B cell (primary cell): ENCODE data around the gene PUM1. TPM values are rescaled to one million over a fixed set of nuclear protein-coding genes. Genes with fewer than 3 reads are reported as not detected.

Experiments
- ATAC-seq: fragments of 200-7000 bp; cut with Tn5 transposase; one replicate; pipeline ENCODE4 v1.10.0; 2021; ENCODE audit warnings: low read depth, mild to moderate bottlenecking, moderate number of reproducible peaks, moderate library complexity
- CTCF ChIA-PET: fragments of 350-600 bp; sonication (Branson Sonifier 250); formaldehyde crosslinking; loops from one replicate; lab custom pipeline; 2021; ENCODE audit warnings: antibody characterized with exemption, inconsistent platforms; lab: Charles Lee
- POLR2A ChIA-PET: fragments of 350-600 bp; sonication (Branson Sonifier 250); formaldehyde crosslinking; loops from one replicate; lab custom pipeline; 2021; ENCODE audit warnings: antibody characterized with exemption; lab: Charles Lee
- DNase-seq: peaks from one replicate; pipeline ENCODE4 v3.0.0; 2013
- H2AFZ ChIP-seq: 2 replicates; pipeline ENCODE4 v1.6.1; 2012; ENCODE audit warnings: mild to moderate bottlenecking, low read depth, low read length; ENCODE audit not compliant: insufficient read depth, poor library complexity, severe bottlenecking
- H3K27ac ChIP-seq, 2 donors: 1 replicate in 1 of 2; 2 replicates in 1 of 2; pipeline ENCODE4 v1.5.1; 2012 to 2013; ENCODE audit warnings: low read length in 2 of 2, mild to moderate bottlenecking in 2 of 2, moderate library complexity in 1 of 2
- H3K27me3 ChIP-seq, 4 experiments: fragments of 200-600 bp in 1 of 4; sonication (generic) in 1 of 4; replicated peaks in 1 of 4; 1 replicate in 2 of 4; 2 replicates in 2 of 4; pipeline versions ENCODE4 v1.6.1 to v1.7.0; 2013 to 2016; ENCODE audit warnings: low read length in 3 of 4, mild to moderate bottlenecking in 2 of 4, mixed read lengths in 1 of 4, moderate library complexity in 1 of 4; ENCODE audit not compliant: insufficient read depth in 4 of 4, control insufficient read depth in 3 of 4; ENCODE audit errors: control extremely low read depth in 1 of 4
- H3K36me3 ChIP-seq, 2 experiments: replicated peaks in 1 of 2; 1 replicate in 1 of 2; 2 replicates in 1 of 2; pipeline versions ENCODE4 v1.6.1 to v1.7.1; 2013; ENCODE audit warnings: low read length in 1 of 2; ENCODE audit not compliant: insufficient read depth in 2 of 2, control insufficient read depth in 1 of 2; ENCODE audit errors: control extremely low read depth in 1 of 2, extremely low read depth in 1 of 2
- H3K4me1 ChIP-seq, 2 donors: fragments of 200-600 bp in 1 of 2; sonication (generic) in 1 of 2; 1 replicate in 1 of 2; 2 replicates in 1 of 2; pipeline versions ENCODE4 v1.5.1 to v1.6.1; 2013 to 2017; ENCODE audit warnings: low read length in 2 of 2; ENCODE audit not compliant: control insufficient read depth in 2 of 2, insufficient read depth in 2 of 2
- H3K4me2 ChIP-seq: replicated peaks from 2 replicates; pipeline ENCODE3; 2012; ENCODE audit warnings: mild to moderate bottlenecking, low read depth, low read length; ENCODE audit not compliant: poor library complexity, severe bottlenecking
- H3K4me3 ChIP-seq, 5 experiments: fragments of 200-600 bp in 1 of 5; sonication (generic) in 1 of 5; 1 replicate in 3 of 5; 2 replicates in 2 of 5; pipeline versions ENCODE4 v1.5.1 to v1.7.0; 2011 to 2016; ENCODE audit warnings: low read length in 4 of 5, mild to moderate bottlenecking in 4 of 5, low read depth in 2 of 5, control low read depth in 1 of 5, moderate library complexity in 1 of 5; ENCODE audit not compliant: insufficient read depth in 1 of 5; ENCODE audit errors: control extremely low read depth in 1 of 5, extremely low read depth in 1 of 5
- H3K79me2 ChIP-seq: fragments of 200-600 bp; sonication (generic); one replicate; pipeline ENCODE4 v1.6.0; 2016; ENCODE audit warnings: low read length; ENCODE audit not compliant: control insufficient read depth, insufficient read depth
- H3K9ac ChIP-seq: fragments of 200-600 bp; sonication (generic); 2 replicates; pipeline ENCODE4 v1.6.1; 2017; ENCODE audit warnings: mild to moderate bottlenecking, low read length, moderate library complexity
- H3K9me3 ChIP-seq, 3 donors: one replicate each; pipeline versions ENCODE4 v1.6.1 to v1.7.1; 2013; ENCODE audit warnings: low read length in 2 of 3; ENCODE audit not compliant: control insufficient read depth in 2 of 3, insufficient read depth in 1 of 3; ENCODE audit errors: control extremely low read depth in 1 of 3
- H4K20me1 ChIP-seq: 2 replicates; pipeline ENCODE4 v1.6.0; 2012; ENCODE audit warnings: mild to moderate bottlenecking, low read length; ENCODE audit not compliant: insufficient read depth, control insufficient read depth, poor library complexity, severe bottlenecking
- H3K27ac Mint-ChIP-seq: one replicate; pipeline ENCODE4 v1.8.0; 2021; ENCODE audit warnings: mixed read lengths
- H3K27me3 Mint-ChIP-seq: one replicate; pipeline ENCODE4 v1.8.0; 2021; ENCODE audit warnings: mixed read lengths
- H3K4me1 Mint-ChIP-seq: one replicate; pipeline ENCODE4 v1.8.0; 2021; ENCODE audit warnings: mixed read lengths
- H3K4me3 Mint-ChIP-seq: one replicate; pipeline ENCODE4 v1.8.0; 2021; ENCODE audit warnings: mixed read lengths
- H3K9me3 Mint-ChIP-seq: one replicate; pipeline ENCODE4 v1.8.0; 2022; ENCODE audit warnings: mixed read lengths; ENCODE audit not compliant: insufficient read depth
- EZH2 ChIP-seq: IDR thresholded peaks from 2 replicates; pipeline ENCODE4 v1.6.1; 2012; ENCODE audit warnings: borderline replicate concordance, low read depth, mild to moderate bottlenecking, moderate library complexity, low read length; ENCODE audit not compliant: insufficient read depth, poor library complexity, severe bottlenecking
- WGBS: methylation state at CpG from one replicate; pipeline ENCODE4 v1.1.5; 2013; ENCODE audit warnings: missing lambda C conversion rate; ENCODE audit not compliant: insufficient coverage; 5-methylcytosine and 5-hydroxymethylcytosine counted together
- intact Hi-C: fragments of 100-400 bp; cut with micrococcal nuclease; formaldehyde crosslinking; loops from one replicate; pipeline ENCODE4 v1.10.0; 2022
- polyA plus RNA-seq: library from polyadenylated mRNA; depleted of rRNA; stranded (reverse); fragments of >200 nt; gene quantifications from 2 replicates; pipeline ENCODE4 v1.2.3, GENCODE V29; 2012
- total RNA-seq, 2 donors: library from RNA; stranded (reverse); fragments of 120-200 nt in 1 of 2; gene quantifications; 1 replicate in 1 of 2; 2 replicates in 1 of 2; pipeline versions ENCODE4 v1.2.3 to v1.2.4, GENCODE V29; 2013 to 2022
- TF ChIP-seq, protein P1 (sequence below): fragments of 200-600 bp; IDR thresholded peaks from one replicate; pipeline ENCODE4 v1.8.0; 2022; ENCODE audit warnings: antibody characterized with exemption, mild to moderate bottlenecking

The PUM1 gene
- total and polyA plus RNA-seq, 2 donors (not counting 1 experiment from before 2014, with no cell fraction given) = 52.8 to 177 TPM

DNA sequence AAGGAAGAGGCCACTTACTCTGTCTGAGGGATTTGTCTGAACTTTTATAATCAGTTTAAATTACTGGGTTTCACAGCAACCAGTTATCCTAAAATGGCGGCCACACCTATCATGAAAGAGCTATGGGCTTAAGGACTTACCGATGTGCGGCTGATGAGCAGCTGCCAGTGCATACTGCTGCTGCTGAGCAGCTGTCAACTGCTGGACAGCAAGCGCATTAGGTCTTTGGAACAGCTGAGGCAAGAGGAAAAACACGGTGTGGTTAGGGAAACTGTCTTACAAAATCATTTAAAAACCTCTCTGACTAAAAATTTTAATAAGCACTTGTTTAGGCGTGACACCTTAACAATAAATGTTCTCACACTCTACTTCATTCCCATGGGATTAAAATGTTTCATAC, 84.3 kb downstream of the PUM1 start:
- ATAC-seq (no peak), DNase-seq (no peak)
- POLR2A ChIA-PET = no interaction called here
- Mint-ChIP-seq H3K4me3 (no peak overlapping the region), H3K4me1 (peaks cover 54% of the 10 kb centered on the region), H3K27me3 (no peaks in the 10 kb centered on the region), H3K27ac (no peak overlapping the region), H3K9me3 (no peaks in the 10 kb centered on the region)
- no peak overlapping the region for H3K4me3 ChIP-seq
- H3K27me3 ChIP-seq = no peaks in the 10 kb centered on the region
- no peak overlapping the region for H3K9ac ChIP-seq
- H4K20me1 ChIP-seq = peaks cover 27% of the 10 kb centered on the region
- H3K4me2 ChIP-seq = no peak overlapping the region
- H3K36me3 ChIP-seq = peaks cover 2 to 38% of the 10 kb centered on the region in 2 experiments
- no peak overlapping the region for H3K27ac ChIP-seq
- CTCF ChIA-PET = interaction anchor here (1.2 kb wide), 1 partner anchor 17 kb away, joined by 3 read pairs; no protein-coding TSS in a partner anchor
- 100% methylated on average over 3 of the region's 6 CpGs for WGBS
- no peaks in the 10 kb centered on the region for H3K9me3 ChIP-seq
- H3K4me1 ChIP-seq = peaks cover 19 to 24% of the 10 kb centered on the region in 2 donors
- H3K79me2 ChIP-seq = peaks cover 69% of the 10 kb centered on the region
- TF ChIP-seq, protein P1, sequence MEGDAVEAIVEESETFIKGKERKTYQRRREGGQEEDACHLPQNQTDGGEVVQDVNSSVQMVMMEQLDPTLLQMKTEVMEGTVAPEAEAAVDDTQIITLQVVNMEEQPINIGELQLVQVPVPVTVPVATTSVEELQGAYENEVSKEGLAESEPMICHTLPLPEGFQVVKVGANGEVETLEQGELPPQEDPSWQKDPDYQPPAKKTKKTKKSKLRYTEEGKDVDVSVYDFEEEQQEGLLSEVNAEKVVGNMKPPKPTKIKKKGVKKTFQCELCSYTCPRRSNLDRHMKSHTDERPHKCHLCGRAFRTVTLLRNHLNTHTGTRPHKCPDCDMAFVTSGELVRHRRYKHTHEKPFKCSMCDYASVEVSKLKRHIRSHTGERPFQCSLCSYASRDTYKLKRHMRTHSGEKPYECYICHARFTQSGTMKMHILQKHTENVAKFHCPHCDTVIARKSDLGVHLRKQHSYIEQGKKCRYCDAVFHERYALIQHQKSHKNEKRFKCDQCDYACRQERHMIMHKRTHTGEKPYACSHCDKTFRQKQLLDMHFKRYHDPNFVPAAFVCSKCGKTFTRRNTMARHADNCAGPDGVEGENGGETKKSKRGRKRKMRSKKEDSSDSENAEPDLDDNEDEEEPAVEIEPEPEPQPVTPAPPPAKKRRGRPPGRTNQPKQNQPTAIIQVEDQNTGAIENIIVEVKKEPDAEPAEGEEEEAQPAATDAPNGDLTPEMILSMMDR = no peak
- no peak for TF ChIP-seq EZH2
- H2AFZ ChIP-seq = no peak overlapping the region
- intact Hi-C loops = no loop called here

DNA sequence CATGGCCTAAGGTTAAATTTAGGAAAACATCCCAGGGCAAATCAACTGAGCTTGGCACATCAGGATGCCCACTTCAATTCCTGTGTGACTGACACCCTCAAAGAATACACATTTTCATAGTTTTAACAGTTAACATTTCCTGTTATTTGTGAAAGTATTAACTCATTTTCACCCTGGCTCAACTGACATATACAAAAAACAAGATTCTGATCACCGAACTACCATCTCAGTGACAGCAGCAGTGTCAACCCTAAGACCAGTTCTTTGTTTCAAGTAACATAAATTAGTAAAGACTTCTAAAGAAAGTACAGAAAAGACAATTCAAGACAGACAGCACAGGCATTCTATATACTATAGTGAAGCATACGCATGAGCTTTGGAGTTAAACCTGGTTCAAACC, 88.0 kb downstream of the PUM1 start:
- peak overlapping the region in 1 of 2 donors; percentile 5 for H3K27ac ChIP-seq
- CTCF ChIA-PET = no interaction called here
- H4K20me1 ChIP-seq = peaks cover 16% of the 10 kb centered on the region
- Mint-ChIP-seq H3K27ac (peak overlapping the region; percentile 12), H3K9me3 (no peaks in the 10 kb centered on the region), H3K4me1 (peaks cover 36% of the 10 kb centered on the region), H3K4me3 (no peak overlapping the region), H3K27me3 (no peaks in the 10 kb centered on the region)
- H3K79me2 ChIP-seq = peaks cover 68% of the 10 kb centered on the region
- no peak overlapping the region for H3K4me2 ChIP-seq
- no peaks in the 10 kb centered on the region for H3K9me3 ChIP-seq
- 100% methylated on average over 1 of the region's 2 CpGs for WGBS
- no peak overlapping the region for H3K9ac ChIP-seq
- intact Hi-C loops = no loop called here
- peaks cover 14 to 16% of the 10 kb centered on the region in 2 donors for H3K4me1 ChIP-seq
- DNase-seq (no peak), ATAC-seq (no peak)
- H3K36me3 ChIP-seq = peaks cover 12 to 56% of the 10 kb centered on the region in 2 experiments
- TF ChIP-seq EZH2 = no peak
- TF ChIP-seq, protein P1 = no peak
- no peaks in the 10 kb centered on the region for H3K27me3 ChIP-seq
- no peak overlapping the region for H3K4me3 ChIP-seq
- POLR2A ChIA-PET = no interaction called here
- no peak overlapping the region for H2AFZ ChIP-seq
